Small intestine (tissue), 7 donors: ENCODE results near the gene FBXW7. TPM values are rescaled to one million over a fixed set of nuclear protein-coding genes. Genes with fewer than 3 reads are reported as not detected.

Source experiments
- DNase-seq, 2 donors: peaks; one replicate each; pipeline versions ENCODE4 v3.0.0 to v3.0.0-alpha.2; 2013
- FAIRE-seq: peaks from 2 replicates; lab custom pipeline; 2012; peaks lifted over from hg19 to GRCh38; lab: Jason Lieb, UNC
- H3K27ac ChIP-seq, 3 donors: one replicate each; pipeline ENCODE4 v1.5.1; 2013; ENCODE audit warnings: low read length in 2 of 3, mild to moderate bottlenecking in 2 of 3, control low read depth in 1 of 3, inconsistent platforms in 1 of 3, low read depth in 1 of 3, moderate library complexity in 1 of 3
- H3K27me3 ChIP-seq, 3 donors: one replicate each; pipeline ENCODE4 v1.6.1; 2013; ENCODE audit warnings: low read length in 3 of 3, inconsistent platforms in 1 of 3; ENCODE audit not compliant: control insufficient read depth in 3 of 3, insufficient read depth in 3 of 3
- H3K36me3 ChIP-seq, 3 donors: one replicate each; pipeline ENCODE4 v1.6.1; 2013; ENCODE audit warnings: low read length in 3 of 3, inconsistent platforms in 1 of 3, low read depth in 1 of 3, mild to moderate bottlenecking in 1 of 3, moderate library complexity in 1 of 3; ENCODE audit not compliant: control insufficient read depth in 3 of 3, insufficient read depth in 2 of 3
- H3K4me1 ChIP-seq, 3 donors: one replicate each; pipeline ENCODE4 v1.6.1; 2013; ENCODE audit warnings: low read length in 2 of 3, inconsistent platforms in 1 of 3, low read depth in 1 of 3, mild to moderate bottlenecking in 1 of 3, moderate library complexity in 1 of 3; ENCODE audit not compliant: control insufficient read depth in 3 of 3, insufficient read depth in 2 of 3
- H3K4me3 ChIP-seq, 3 donors: one replicate each; pipeline ENCODE4 v1.5.1; 2013; ENCODE audit warnings: low read length in 3 of 3, control low read depth in 1 of 3, inconsistent platforms in 1 of 3, low read depth in 1 of 3, mild to moderate bottlenecking in 1 of 3, moderate library complexity in 1 of 3
- H3K9me3 ChIP-seq, 2 donors: one replicate each; pipeline ENCODE4 v1.6.1; 2013; ENCODE audit warnings: low read depth in 1 of 2, low read length in 1 of 2; ENCODE audit not compliant: control insufficient read depth in 2 of 2, insufficient read depth in 1 of 2
- WGBS, 3 donors: extraction: QIAGEN DNeasy Blood & Tissue Kit; methylation state at CpG; one replicate each; pipeline ENCODE4 v1.1.7; 2013; 5-methylcytosine and 5-hydroxymethylcytosine counted together
- polyA plus RNA-seq, 4 donors: library from polyadenylated mRNA; stranded (reverse) in 3 of 4; unstranded in 1 of 4; fragments of 200-250 nt in 3 of 4; fragments of 120-200 nt in 1 of 4; gene quantifications; one replicate each; pipeline versions ENCODE4 v1.2.1 to v1.2.3, GENCODE V29; 2013
- donor health status: healthy with polysubstance abuse.
- donor health status: control.
- donor health status: control.
- donor health status: Bipolar disorder and iron deficiency.
- donor health status: healthy.

Gene FBXW7
- polyA plus RNA-seq, 4 donors, result 7.4 to 18.1 (median 8.7) TPM

GRCh38 chr4:152516156-152516555, 19.7 kb downstream of the FBXW7 start:
- FAIRE-seq, result no peak
- Histone ChIP-seq H3K36me3 (peaks cover 0 to 4% (median 0%) of the 10 kb centered on the region in 3 donors), H3K27ac (no peak overlapping the region), H3K4me3 (no peak overlapping the region), H3K9me3 (no peaks in the 10 kb centered on the region), H3K4me1 (peaks cover 0 to 2% (median 2%) of the 10 kb centered on the region in 3 donors), H3K27me3 (no peaks in the 10 kb centered on the region)
- DNase-seq, result no peak
- 87 to 94% (median 94%) methylated on average over 8 of the region's 8 CpGs for WGBS, 3 donors

GRCh38 chr4:152515678-152516077, 20.2 kb downstream of the FBXW7 start:
- no peak for DNase-seq
- peaks cover 0 to 2% (median 0%) of the 10 kb centered on the region in 3 donors for H3K4me1 ChIP-seq
- H3K36me3 ChIP-seq, result peaks cover 0 to 4% (median 0%) of the 10 kb centered on the region in 3 donors
- no peak overlapping the region for H3K27ac ChIP-seq
- no peak for FAIRE-seq
- H3K4me3 ChIP-seq, result no peak overlapping the region
- H3K9me3 ChIP-seq, result no peaks in the 10 kb centered on the region
- no peaks in the 10 kb centered on the region for H3K27me3 ChIP-seq
- 69 to 93% (median 77%) methylated on average over 2 of the region's 2 CpGs for WGBS, 3 donors

DNA sequence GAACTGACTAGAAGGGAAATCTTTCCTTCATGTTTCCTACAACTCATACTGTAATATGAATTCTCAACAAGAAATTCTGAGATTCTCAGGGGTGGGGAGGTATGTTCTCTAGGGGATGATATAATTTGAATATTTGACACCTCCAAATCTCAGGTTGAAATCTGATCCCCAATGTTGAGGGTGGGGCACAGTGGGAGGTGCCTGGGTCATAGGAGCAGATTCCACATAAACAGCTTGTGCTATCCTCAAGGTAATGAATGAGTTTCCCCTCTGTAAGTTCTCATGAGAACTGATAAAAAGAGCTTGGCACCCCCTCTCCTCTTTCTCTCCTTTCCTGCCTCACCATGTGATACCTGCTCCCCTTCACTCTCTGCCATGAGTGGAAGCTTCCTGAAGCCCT, 21.5 kb downstream of the FBXW7 start:
- FAIRE-seq, result no peak
- Histone ChIP-seq H3K27ac (no peak overlapping the region), H3K9me3 (no peaks in the 10 kb centered on the region), H3K27me3 (no peaks in the 10 kb centered on the region), H3K4me1 (peaks cover 0 to 4% (median 2%) of the 10 kb centered on the region in 3 donors), H3K4me3 (no peak overlapping the region), H3K36me3 (peaks cover 0 to 4% (median 0%) of the 10 kb centered on the region in 3 donors)
- DNase-seq, result no peak

DNA sequence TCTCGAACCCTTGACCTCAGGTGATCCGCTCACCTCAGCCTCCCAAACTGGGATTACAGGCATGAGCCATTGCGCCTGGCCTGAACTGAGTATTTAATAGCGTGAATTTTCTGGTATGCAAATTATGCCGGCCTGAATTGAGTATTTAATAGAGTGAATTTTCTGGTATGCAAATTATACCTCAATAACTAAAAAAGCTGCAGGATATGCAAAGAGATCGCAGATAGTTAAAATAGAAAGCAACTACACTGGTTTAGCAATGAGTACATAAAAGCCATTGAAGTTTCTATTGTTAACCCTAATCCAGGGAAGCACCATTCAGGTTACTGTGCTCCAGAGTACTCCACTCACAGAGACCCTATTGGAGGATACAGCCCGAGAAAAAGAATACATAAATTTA, 22.8 kb downstream of the FBXW7 start:
- H3K36me3 ChIP-seq, result peaks cover 0 to 4% (median 0%) of the 10 kb centered on the region in 3 donors
- peaks cover 0 to 4% (median 2%) of the 10 kb centered on the region in 3 donors for H3K4me1 ChIP-seq
- DNase-seq (no peak), FAIRE-seq (no peak)
- no peak overlapping the region for H3K4me3 ChIP-seq
- H3K27me3 ChIP-seq, result no peaks in the 10 kb centered on the region
- WGBS, 3 donors, result 86 to 98% (median 88%) methylated on average over 7 of the region's 7 CpGs
- H3K27ac ChIP-seq, result no peak overlapping the region
- H3K9me3 ChIP-seq, result no peaks in the 10 kb centered on the region

DNA sequence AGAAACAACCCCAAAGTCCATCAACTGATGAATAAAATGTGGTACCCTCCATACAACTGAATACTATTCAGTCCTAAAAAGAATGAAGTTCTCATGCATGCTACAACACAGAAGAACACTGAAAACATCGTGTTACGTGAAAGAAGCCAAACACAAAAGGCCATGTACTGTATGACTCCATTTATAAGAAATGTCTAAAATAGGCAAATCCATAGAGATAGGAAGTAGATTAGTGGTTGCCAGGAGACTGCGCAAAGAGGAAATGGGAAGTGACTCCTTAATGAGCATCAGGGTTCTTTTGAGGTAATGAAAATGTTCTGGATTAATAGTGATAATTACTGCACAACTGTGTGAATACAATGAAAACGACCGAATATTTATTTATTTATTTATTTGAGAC, 23.4 kb downstream of the FBXW7 start:
- Histone ChIP-seq H3K27me3 (no peaks in the 10 kb centered on the region), H3K4me3 (no peak overlapping the region), H3K27ac (no peak overlapping the region), H3K9me3 (no peaks in the 10 kb centered on the region), H3K4me1 (peaks cover 0 to 4% (median 2%) of the 10 kb centered on the region in 3 donors), H3K36me3 (peaks cover 0 to 7% (median 0%) of the 10 kb centered on the region in 3 donors)
- WGBS, 3 donors, result 84 to 94% (median 93%) methylated on average over 5 of the region's 5 CpGs
- FAIRE-seq (no peak), DNase-seq (no peak)

DNA sequence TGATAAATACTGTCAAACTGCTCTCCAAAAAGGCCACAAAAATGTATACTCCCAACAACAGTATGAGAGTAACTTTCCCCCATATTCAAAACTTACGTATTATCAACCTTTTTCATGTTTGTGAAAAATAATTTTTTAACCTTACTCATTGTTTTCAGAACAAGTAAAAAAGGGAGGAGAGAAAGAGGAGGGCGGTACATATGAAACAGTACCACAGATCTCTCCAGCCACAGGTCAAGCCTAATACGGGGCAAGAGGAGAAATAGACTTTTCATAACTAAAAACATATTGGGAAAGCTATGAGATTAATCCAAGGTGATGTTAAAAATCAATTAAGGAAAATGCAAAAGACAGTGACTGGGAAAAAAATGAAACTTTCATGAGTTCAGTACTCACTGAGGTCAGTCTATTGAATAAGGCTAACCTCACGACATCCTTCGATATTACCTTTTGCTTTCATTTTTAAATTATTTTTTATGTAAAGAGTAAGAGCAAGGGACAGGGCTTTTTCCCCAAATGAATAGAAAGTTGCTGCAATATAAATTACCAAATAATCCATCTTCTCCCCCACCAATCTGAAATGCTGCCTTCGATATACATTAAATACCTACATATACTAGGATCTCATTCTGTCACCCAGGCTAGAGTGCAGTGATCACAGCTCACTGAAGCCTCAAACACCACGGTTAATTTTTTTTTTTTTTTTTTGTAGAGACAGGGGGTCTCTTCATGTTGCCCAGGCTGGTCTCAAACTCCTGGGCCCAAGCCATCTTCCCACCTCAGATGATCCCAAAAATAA, 25.3 kb downstream of the FBXW7 start:
- H3K27me3 ChIP-seq, result no peaks in the 10 kb centered on the region
- H3K4me1 ChIP-seq, result peaks cover 0 to 4% (median 0%) of the 10 kb centered on the region in 3 donors
- no peak overlapping the region for H3K27ac ChIP-seq
- no peak overlapping the region for H3K4me3 ChIP-seq
- DNase-seq, result no peak
- H3K9me3 ChIP-seq, result no peaks in the 10 kb centered on the region
- H3K36me3 ChIP-seq, result peaks cover 0 to 3% (median 0%) of the 10 kb centered on the region in 3 donors
- peak; percentile 36 for FAIRE-seq
- WGBS, 3 donors, result 64 to 87% (median 73%) methylated on average over 7 of the region's 7 CpGs

- Histone ChIP-seq H3K4me3 (no peak overlapping the region), H3K36me3 (peaks cover 0 to 3% (median 0%) of the 10 kb centered on the region in 3 donors), H3K27me3 (no peaks in the 10 kb centered on the region), H3K4me1 (peaks cover 0 to 4% (median 0%) of the 10 kb centered on the region in 3 donors), H3K9me3 (no peaks in the 10 kb centered on the region), H3K27ac (peak overlapping the region in 1 of 3 donors; percentile 20)
- no peak for FAIRE-seq
- peak; percentile 13 to 32 for DNase-seq
- WGBS, 3 donors, result 23 to 52% (median 31%) methylated on average over 3 of the region's 3 CpGs
These were observed 26.2 kb downstream of the FBXW7 start for GRCh38 chr4:152509595-152510225.

- no peak overlapping the region for H3K4me3 ChIP-seq
- H3K36me3 ChIP-seq, result peaks cover 0 to 3% (median 0%) of the 10 kb centered on the region in 3 donors
- 91 to 98% (median 93%) methylated on average over 2 of the region's 2 CpGs for WGBS, 3 donors
- no peak for DNase-seq
- no peaks in the 10 kb centered on the region for H3K27me3 ChIP-seq
- H3K9me3 ChIP-seq, result no peaks in the 10 kb centered on the region
- peaks cover 0 to 4% (median 0%) of the 10 kb centered on the region in 3 donors for H3K4me1 ChIP-seq
- no peak for FAIRE-seq
- no peak overlapping the region for H3K27ac ChIP-seq
These were observed 27.1 kb downstream of the FBXW7 start for GRCh38 chr4:152508818-152509217.
